Uterus (tissue), 2 donors: ENCODE data around the gene TBC1D5.

Experiments
- POLR2A ChIP-seq, 2 donors: fragments of 450-650 bp; IDR thresholded peaks; one replicate each; pipeline ENCODE4 v1.6.1; 2016; ENCODE audit warnings: antibody characterized with exemption in 2 of 2, mild to moderate bottlenecking in 1 of 2, moderate library complexity in 1 of 2
- TF ChIP-seq, protein P1 (sequence below), 4 experiments: fragments of 200-600 bp in 2 of 4; fragments of 450-650 bp in 2 of 4; sonication (generic) in 2 of 4; IDR thresholded peaks; one replicate each; pipeline ENCODE4 v1.5.1; 2016 to 2019; ENCODE audit warnings: antibody characterized with exemption in 4 of 4, mild to moderate bottlenecking in 2 of 4, moderate library complexity in 1 of 4

DNA sequence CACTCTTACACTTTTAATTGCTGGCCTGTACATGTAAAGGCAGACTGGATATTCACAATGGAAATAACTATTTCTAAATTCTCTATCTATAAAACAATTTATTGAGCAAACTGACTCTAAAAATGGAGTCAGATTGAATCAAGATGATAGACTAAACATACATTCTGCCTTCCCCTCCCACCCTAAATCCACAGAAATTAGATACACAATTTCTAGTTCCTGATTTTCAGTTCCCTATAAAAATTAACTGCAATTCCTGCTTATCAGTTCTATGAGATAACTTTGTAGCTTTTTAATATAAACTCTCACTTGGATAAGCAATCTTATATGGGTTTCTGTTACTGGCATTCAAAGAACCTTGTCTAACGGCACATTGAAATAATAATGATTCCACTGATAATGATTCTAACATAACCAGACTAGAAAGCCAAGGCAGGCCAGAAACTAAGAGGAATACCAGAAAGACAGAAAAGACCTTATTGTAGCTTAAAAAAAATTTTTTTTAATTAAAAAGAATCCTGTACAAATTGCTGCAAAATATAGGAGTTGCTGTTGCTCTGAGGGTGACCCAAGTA is 33.1 kb downstream of the TBC1D5 start:
- no peak for TF ChIP-seq POLR2A (IDR thresholded peaks at IDR 0.05)
- TF ChIP-seq, protein P1, sequence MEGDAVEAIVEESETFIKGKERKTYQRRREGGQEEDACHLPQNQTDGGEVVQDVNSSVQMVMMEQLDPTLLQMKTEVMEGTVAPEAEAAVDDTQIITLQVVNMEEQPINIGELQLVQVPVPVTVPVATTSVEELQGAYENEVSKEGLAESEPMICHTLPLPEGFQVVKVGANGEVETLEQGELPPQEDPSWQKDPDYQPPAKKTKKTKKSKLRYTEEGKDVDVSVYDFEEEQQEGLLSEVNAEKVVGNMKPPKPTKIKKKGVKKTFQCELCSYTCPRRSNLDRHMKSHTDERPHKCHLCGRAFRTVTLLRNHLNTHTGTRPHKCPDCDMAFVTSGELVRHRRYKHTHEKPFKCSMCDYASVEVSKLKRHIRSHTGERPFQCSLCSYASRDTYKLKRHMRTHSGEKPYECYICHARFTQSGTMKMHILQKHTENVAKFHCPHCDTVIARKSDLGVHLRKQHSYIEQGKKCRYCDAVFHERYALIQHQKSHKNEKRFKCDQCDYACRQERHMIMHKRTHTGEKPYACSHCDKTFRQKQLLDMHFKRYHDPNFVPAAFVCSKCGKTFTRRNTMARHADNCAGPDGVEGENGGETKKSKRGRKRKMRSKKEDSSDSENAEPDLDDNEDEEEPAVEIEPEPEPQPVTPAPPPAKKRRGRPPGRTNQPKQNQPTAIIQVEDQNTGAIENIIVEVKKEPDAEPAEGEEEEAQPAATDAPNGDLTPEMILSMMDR (IDR thresholded peaks at IDR 0.05) = no peak
